OCI-LY1 (cell line): ENCODE data around the gene PNCK.

Experiments
- H2AFZ ChIP-seq: fragments of 200-600 bp; sonication (generic), shearing (Covaris generic); 2 replicates; pipeline ENCODE4 v1.6.0; 2014; ENCODE audit warnings: antibody characterized with exemption, mild to moderate bottlenecking, low read length
- H3F3A ChIP-seq: fragments of 200-600 bp; sonication (generic), shearing (Covaris generic); 2 replicates; pipeline ENCODE4 v1.6.0; 2014; ENCODE audit warnings: mild to moderate bottlenecking, antibody characterized with exemption, low read length, moderate library complexity; ENCODE audit not compliant: insufficient read depth
- H3K27ac ChIP-seq: fragments of 200-600 bp; sonication (generic); 2 replicates; pipeline ENCODE4 v1.5.1; 2014; ENCODE audit warnings: low read length, mixed run types, mild to moderate bottlenecking, low read depth; ENCODE audit not compliant: poor library complexity, severe bottlenecking
- H3K27me3 ChIP-seq: fragments of 200-600 bp; sonication (generic); 2 replicates; pipeline ENCODE4 v1.6.0; 2014; ENCODE audit warnings: antibody characterized with exemption, mild to moderate bottlenecking, low read length, moderate library complexity; ENCODE audit not compliant: insufficient read depth
- H3K36me3 ChIP-seq: fragments of 200-600 bp; sonication (generic); 2 replicates; pipeline ENCODE4 v1.6.1; 2014; ENCODE audit warnings: mild to moderate bottlenecking, antibody characterized with exemption, low read length, moderate library complexity, mixed read lengths; ENCODE audit not compliant: insufficient read depth
- H3K4me1 ChIP-seq: fragments of 200-600 bp; sonication (generic); 2 replicates; pipeline ENCODE4 v1.5.1; 2014; ENCODE audit warnings: mild to moderate bottlenecking, low read length, moderate library complexity; ENCODE audit not compliant: insufficient read depth, severe bottlenecking
- H3K4me2 ChIP-seq: fragments of 200-600 bp; sonication (generic), shearing (Covaris generic); 2 replicates; pipeline ENCODE4 v1.6.1; 2014; ENCODE audit warnings: low read length
- H3K4me3 ChIP-seq: fragments of 200-600 bp; sonication (generic); 2 replicates; pipeline ENCODE4 v1.5.1; 2014; ENCODE audit warnings: low read length, low read depth, mild to moderate bottlenecking, mixed read lengths; ENCODE audit not compliant: poor library complexity, severe bottlenecking
- H3K79me2 ChIP-seq: fragments of 200-600 bp; shearing (Covaris generic); 2 replicates; pipeline ENCODE4 v1.6.1; 2016; ENCODE audit warnings: mixed run types, low read length, mixed read lengths; ENCODE audit not compliant: insufficient read depth
- H3K9ac ChIP-seq: fragments of 200-600 bp; sonication (generic), shearing (Covaris generic); 2 replicates; pipeline ENCODE4 v1.6.1; 2014; ENCODE audit warnings: mild to moderate bottlenecking, low read length, mixed read lengths
- H3K9me2 ChIP-seq: fragments of 200-600 bp; sonication (generic), shearing (Covaris generic); 2 replicates; pipeline ENCODE4 v1.6.1; 2014; ENCODE audit warnings: low read depth, mild to moderate bottlenecking, low read length, mixed read lengths
- H3K9me3 ChIP-seq: fragments of 200-600 bp; shearing (Covaris generic); 2 replicates; pipeline ENCODE4 v1.6.1; 2014; ENCODE audit warnings: low read length, mixed read lengths
- H4K20me1 ChIP-seq: fragments of 200-600 bp; sonication (generic), shearing (Covaris generic); 2 replicates; pipeline ENCODE4 v1.6.0; 2016; ENCODE audit warnings: mild to moderate bottlenecking, low read length; ENCODE audit not compliant: insufficient read depth
- CTCF ChIP-seq: fragments of 200-600 bp; sonication (generic), shearing (Covaris generic); IDR thresholded peaks from 2 replicates; pipeline ENCODE4 v1.5.1; 2017; ENCODE audit warnings: mild to moderate bottlenecking, antibody characterized with exemption, low read length, moderate library complexity, mixed read lengths
- EZH2 ChIP-seq: fragments of 200-600 bp; sonication (generic), shearing (Covaris generic); IDR thresholded peaks from 2 replicates; pipeline ENCODE4 v1.8.0; 2017; ENCODE audit warnings: borderline replicate concordance, mixed run types, mild to moderate bottlenecking, antibody characterized with exemption, low read length, moderate library complexity, mixed read lengths

The PNCK gene

GRCh38 chrX:153638041-153638371 is 35.6 kb downstream of the PNCK start:
- no peaks in the 10 kb centered on the region for H3K36me3 ChIP-seq
- H3F3A ChIP-seq, result no peaks in the 10 kb centered on the region
- H3K4me3 ChIP-seq, result no peak overlapping the region
- no peaks in the 10 kb centered on the region for H3K27me3 ChIP-seq
- TF ChIP-seq EZH2, result no peak
- no peak for TF ChIP-seq CTCF
- H3K9ac ChIP-seq, result no peak overlapping the region
- no peak overlapping the region for H3K27ac ChIP-seq
- no peaks in the 10 kb centered on the region for H3K9me2 ChIP-seq
- H4K20me1 ChIP-seq, result no peaks in the 10 kb centered on the region
- no peaks in the 10 kb centered on the region for H3K4me1 ChIP-seq
- H2AFZ ChIP-seq, result no peak overlapping the region
- no peak overlapping the region for H3K4me2 ChIP-seq
- no peaks in the 10 kb centered on the region for H3K9me3 ChIP-seq
- H3K79me2 ChIP-seq, result no peaks in the 10 kb centered on the region

- Histone ChIP-seq H3K9me3 (no peaks in the 10 kb centered on the region), H2AFZ (no peak overlapping the region), H3K36me3 (no peaks in the 10 kb centered on the region), H4K20me1 (no peaks in the 10 kb centered on the region), H3K27ac (no peak overlapping the region), H3F3A (no peaks in the 10 kb centered on the region), H3K9me2 (no peaks in the 10 kb centered on the region), H3K4me1 (no peaks in the 10 kb centered on the region), H3K27me3 (no peaks in the 10 kb centered on the region), H3K4me2 (no peak overlapping the region), H3K79me2 (no peaks in the 10 kb centered on the region), H3K9ac (no peak overlapping the region), H3K4me3 (no peak overlapping the region)
- no peak for TF ChIP-seq CTCF
- no peak for TF ChIP-seq EZH2
Observed at GRCh38 chrX:153637121-153638040, 36.2 kb downstream of the PNCK start.

GRCh38 chrX:153636716-153637115 is 36.9 kb downstream of the PNCK start:
- H4K20me1 ChIP-seq, result no peaks in the 10 kb centered on the region
- H3K4me2 ChIP-seq, result no peak overlapping the region
- no peak overlapping the region for H3K9ac ChIP-seq
- no peak overlapping the region for H2AFZ ChIP-seq
- no peaks in the 10 kb centered on the region; the same call in 1 of the 2 replicates for H3K27me3 ChIP-seq
- H3K4me3 ChIP-seq, result no peak overlapping the region
- no peaks in the 10 kb centered on the region for H3K36me3 ChIP-seq
- H3K9me2 ChIP-seq, result no peaks in the 10 kb centered on the region
- no peaks in the 10 kb centered on the region for H3K79me2 ChIP-seq
- TF ChIP-seq EZH2 (no peak), CTCF (no peak)
- H3K27ac ChIP-seq, result no peak overlapping the region
- H3K4me1 ChIP-seq, result no peaks in the 10 kb centered on the region
- no peaks in the 10 kb centered on the region for H3F3A ChIP-seq
- H3K9me3 ChIP-seq, result no peaks in the 10 kb centered on the region
